HEK293T (cell line): ENCODE measurements around the gene KRI1.

Source experiments
- CTCF ChIA-PET: fragments of 350-600 bp; formaldehyde crosslinking; extraction: SDS; loops from one replicate; lab custom pipeline; 2021; ENCODE audit warnings: antibody characterized with exemption, inconsistent platforms; lab: Yijun Ruan, JAX
- POLR2A ChIA-PET: fragments of 350-600 bp; formaldehyde crosslinking; extraction: SDS; loops from one replicate; lab custom pipeline; 2020; ENCODE audit warnings: antibody characterized with exemption, inconsistent platforms; lab: Yijun Ruan, JAX
- DNase-seq: peaks from one replicate; pipeline ENCODE4 v3.0.0; 2012; ENCODE audit warnings: mixed read lengths; ENCODE audit errors: extremely low spot score
- ARNT ChIP-seq: fragments of 450-650 bp; IDR thresholded peaks from 2 replicates; pipeline ENCODE4 v1.6.1; 2017; ENCODE audit warnings: mild to moderate bottlenecking
- BHLHE40 ChIP-seq: fragments of 450-650 bp; IDR thresholded peaks from 2 replicates; pipeline ENCODE4 v1.6.1; 2016; ENCODE audit warnings: mild to moderate bottlenecking, moderate library complexity, borderline replicate concordance
- CTBP1 ChIP-seq: fragments of 450-650 bp; IDR thresholded peaks from 2 replicates; pipeline ENCODE4 v1.6.1; 2016; ENCODE audit warnings: borderline replicate concordance
- ELF4 ChIP-seq: fragments of 450-650 bp; IDR thresholded peaks from 2 replicates; pipeline ENCODE4 v1.6.1; 2017; ENCODE audit warnings: antibody characterized with exemption
- FOXA1 ChIP-seq: fragments of 450-650 bp; IDR thresholded peaks from 2 replicates; pipeline ENCODE4 v1.6.1; 2016; ENCODE audit warnings: mild to moderate bottlenecking
- FOXM1 ChIP-seq: fragments of 450-650 bp; IDR thresholded peaks from 2 replicates; pipeline ENCODE4 v1.6.1; 2017; ENCODE audit warnings: mild to moderate bottlenecking, borderline replicate concordance
- HDGF ChIP-seq: fragments of 450-650 bp; IDR thresholded peaks from 2 replicates; pipeline ENCODE4 v1.6.1; 2017; ENCODE audit warnings: antibody characterized with exemption, borderline replicate concordance
- L3MBTL2 ChIP-seq: fragments of 450-650 bp; conservative IDR thresholded peaks from 2 replicates; pipeline ENCODE4 v1.6.1; 2016; ENCODE audit warnings: mild to moderate bottlenecking
- LEF1 ChIP-seq: fragments of 450-650 bp; IDR thresholded peaks from 2 replicates; pipeline ENCODE4 v1.6.1; 2017; ENCODE audit warnings: mild to moderate bottlenecking, borderline replicate concordance
- NFRKB ChIP-seq: fragments of 450-650 bp; IDR thresholded peaks from 2 replicates; pipeline ENCODE4 v1.6.1; 2016; ENCODE audit warnings: mild to moderate bottlenecking, moderate library complexity
- PKNOX1 ChIP-seq: fragments of 450-650 bp; IDR thresholded peaks from 2 replicates; pipeline ENCODE4 v1.6.1; 2016
- SP1 ChIP-seq: fragments of 450-650 bp; IDR thresholded peaks from 2 replicates; pipeline ENCODE4 v1.6.1; 2017
- SUZ12 ChIP-seq: fragments of 450-650 bp; IDR thresholded peaks from 2 replicates; pipeline ENCODE4 v1.6.1; 2016; ENCODE audit warnings: mild to moderate bottlenecking
- TARDBP ChIP-seq: fragments of 450-650 bp; IDR thresholded peaks from 2 replicates; pipeline ENCODE4 v1.6.1; 2016
- ZNF384 ChIP-seq: fragments of 450-650 bp; IDR thresholded peaks from 2 replicates; pipeline ENCODE4 v1.6.1; 2016

KRI1 gene

GRCh38 chr19:10520652-10521318, 45.0 kb downstream of the KRI1 start:
- ChIA-PET CTCF (interaction anchor here (0.6 kb wide), 1 partner anchor 340 kb away, joined by 3 read pairs; no protein-coding TSS in a partner anchor), POLR2A (interaction anchor here (1.0 to 1.3 kb wide), 2 partner anchors 11 to 36 kb away, joined by 3 read pairs; no protein-coding TSS in a partner anchor)
- DNase-seq: no peak
- TF ChIP-seq ARNT (no peak), ELF4 (no peak), FOXM1 (no peak), CTBP1 (no peak), PKNOX1 (no peak), HDGF (no peak), ZNF384 (no peak), NFRKB (no peak), SP1 (no peak), BHLHE40 (no peak), L3MBTL2 (no peak)

DNA sequence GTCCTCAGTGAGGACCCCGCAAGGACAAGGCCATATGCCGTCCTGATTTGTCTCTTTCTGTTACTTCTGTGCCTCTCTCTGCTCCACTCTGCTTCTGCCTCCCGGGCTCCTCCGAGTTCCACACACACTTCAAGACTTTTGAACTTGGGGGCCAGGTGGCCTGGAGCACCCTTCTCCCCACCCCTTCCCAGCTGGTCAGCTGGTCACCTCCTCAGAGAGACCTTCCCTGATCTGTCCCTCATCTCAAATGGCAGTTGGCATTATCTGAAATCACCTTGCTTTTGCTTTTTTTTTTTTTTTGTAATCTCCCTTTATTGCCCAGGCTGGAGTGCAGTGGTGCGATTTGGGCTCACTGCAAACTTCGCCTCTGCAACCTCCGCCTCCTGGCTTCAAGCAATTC, 46.4 kb downstream of the KRI1 start:
- TF ChIP-seq PKNOX1 (no peak), LEF1 (no peak)
- ChIA-PET CTCF (interaction anchor here (0.5 to 0.9 kb wide), 2 partner anchors 16 to 22 kb away, joined by 4 read pairs; no protein-coding TSS in a partner anchor), POLR2A (no interaction called here)
- DNase-seq: no peak

GRCh38 chr19:10518444-10519361, 47.1 kb downstream of the KRI1 start:
- no peak for TF ChIP-seq TARDBP
- TF ChIP-seq SP1: no peak
- no peak for TF ChIP-seq FOXA1
- no peak for TF ChIP-seq FOXM1
- POLR2A ChIA-PET: interaction anchor here (2.1 kb wide), 1 partner anchor 17 kb away, joined by 5 read pairs; no protein-coding TSS in a partner anchor
- no peak for DNase-seq
- CTCF ChIA-PET: interaction anchor here (0.9 kb wide), 1 partner anchor 23 kb away, joined by 4 read pairs; no protein-coding TSS in a partner anchor

- ChIA-PET CTCF (interaction anchor here (1.1 kb wide), 1 partner anchor 13 kb away, joined by 5 read pairs; no protein-coding TSS in a partner anchor), POLR2A (interaction anchor here (0.5 to 2.1 kb wide), 5 partner anchors 9 to 73 kb away, joined by 3 to 5 read pairs (median 4); partner anchors contain the start of gene KEAP1)
Measured at GRCh38 chr19:10517760-10518443, 47.9 kb downstream of the KRI1 start.

DNA sequence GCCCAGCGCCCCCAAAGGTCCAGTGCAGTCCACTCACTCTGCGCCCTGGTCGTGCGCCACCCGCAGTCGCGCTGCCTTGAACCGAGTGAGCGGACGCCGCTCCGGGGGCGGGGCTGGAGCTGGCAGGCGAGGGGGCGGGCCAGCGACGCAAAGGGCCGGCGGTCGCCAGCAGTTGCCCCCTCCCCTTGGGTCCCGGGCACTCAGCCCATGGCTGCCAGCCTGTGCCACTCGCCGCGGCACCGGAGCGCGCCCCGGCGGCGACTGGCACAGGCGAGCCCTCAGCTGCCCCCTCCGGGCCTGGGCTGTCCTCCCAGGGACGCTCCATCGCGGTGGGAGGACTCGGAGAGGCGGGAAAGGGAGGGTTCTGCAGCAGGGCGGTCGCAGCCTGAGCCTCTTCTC, 48.5 kb downstream of the KRI1 start, which contains the start of gene S1PR5:
TSS of gene S1PR5 (minus strand) at position 87 of the 399 bp plus-strand sequence. CDS start 2,436 bp downstream, outside the sequence.
- TF ChIP-seq ZNF384 (no peak), SUZ12 (no peak), FOXA1 (no peak), L3MBTL2 (no peak), TARDBP (no peak), LEF1 (no peak), SP1 (no peak), CTBP1 (no peak)
- CTCF ChIA-PET: interaction anchor here (0.6 to 1.1 kb wide), 2 partner anchors 12 to 25 kb away, joined by 4 to 5 read pairs; no protein-coding TSS in a partner anchor
- DNase-seq: peak; percentile 53

More at GRCh38 chr19:10517760-10518443, 47.9 kb downstream of the KRI1 start:
- DNase-seq: peak; percentile 47
- TF ChIP-seq SP1: no peak
- peak; percentile 47; the same call in 1 of the 2 replicates for TF ChIP-seq ZNF384

DNA sequence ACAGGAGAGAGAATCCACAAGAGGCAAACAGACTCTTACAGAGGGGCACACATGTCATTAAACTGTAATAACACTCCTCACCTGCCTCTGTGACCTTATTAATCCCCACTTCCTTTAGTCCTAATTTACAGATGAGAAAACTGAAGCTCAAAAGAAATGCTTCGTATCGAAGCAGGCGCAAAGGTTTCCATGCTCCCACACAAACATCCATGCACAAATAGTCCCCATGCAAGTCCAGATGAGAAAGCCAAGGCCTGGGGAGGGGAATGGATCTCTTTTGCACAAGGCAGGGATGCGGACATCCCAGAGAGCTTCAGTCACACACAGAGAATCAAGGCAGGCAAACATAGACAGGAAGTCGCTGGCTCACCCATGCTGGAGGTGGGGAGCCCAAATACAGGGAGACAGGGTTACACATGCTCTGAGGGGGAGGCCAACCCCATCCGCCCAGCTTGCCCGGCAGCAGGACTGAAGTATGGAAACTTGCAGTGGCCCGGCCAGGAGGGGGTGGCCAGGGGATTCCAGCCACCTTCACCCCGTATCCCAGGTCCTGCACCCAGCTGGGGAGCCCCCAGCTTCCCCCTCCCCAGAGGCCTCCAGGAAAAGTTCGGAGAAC, 49.0 kb downstream of the KRI1 start:
- CTCF ChIA-PET: interaction anchor here (0.6 to 1.1 kb wide), 3 partner anchors 11 to 49 kb away, joined by 4 to 5 read pairs (median 5); partner anchors contain the start of gene KRI1
- no peak for DNase-seq
- POLR2A ChIA-PET: interaction anchor here (0.9 to 2.1 kb wide), 5 partner anchors 8 to 53 kb away, joined by 4 to 7 read pairs (median 4); partner anchors contain the start of genes CDKN2D and KEAP1
- TF ChIP-seq ZNF384 (no peak), PKNOX1 (no peak), L3MBTL2 (no peak), FOXM1 (no peak)

More for the DNA sequence above, 48.5 kb downstream of the KRI1 start, which contains the start of gene S1PR5:
- POLR2A ChIA-PET: interaction anchor here (0.9 to 2.1 kb wide), 5 partner anchors 9 to 52 kb away, joined by 4 to 7 read pairs (median 4); partner anchors contain the start of genes CDKN2D and KEAP1
